Kidney (tissue), 22 donors: ENCODE measurements around the gene DEPDC1. TPM values are rescaled to one million over a fixed set of nuclear protein-coding genes. Genes with fewer than 3 reads are reported as not detected.

Experiments used
- DNase-seq, 5 donors: peaks; one replicate each; pipeline ENCODE4 v3.0.0-alpha.2; 2013 to 2020
- FAIRE-seq: peaks from 2 replicates; lab custom pipeline; 2012; peaks lifted over from hg19 to GRCh38; lab: Jason Lieb, UNC
- H3K27ac ChIP-seq, 2 donors: one replicate each; pipeline ENCODE4 v1.7.0; 2013; ENCODE audit warnings: low read depth in 2 of 2, low read length in 2 of 2, inconsistent platforms in 1 of 2
- H3K27me3 ChIP-seq: one replicate; pipeline ENCODE4 v1.7.1; 2013; ENCODE audit warnings: low read length, inconsistent platforms; ENCODE audit not compliant: control insufficient read depth, insufficient read depth
- H3K36me3 ChIP-seq, 3 donors: one replicate each; pipeline versions ENCODE4 v1.7.0 to v1.7.1; 2013; ENCODE audit warnings: low read length in 3 of 3, control low read depth in 1 of 3, inconsistent platforms in 1 of 3; ENCODE audit not compliant: insufficient read depth in 3 of 3, control insufficient read depth in 2 of 3
- H3K4me1 ChIP-seq, 3 donors: one replicate each; pipeline versions ENCODE4 v1.7.0 to v1.7.1; 2013; ENCODE audit warnings: low read length in 3 of 3, inconsistent platforms in 1 of 3, low read depth in 1 of 3; ENCODE audit not compliant: control insufficient read depth in 2 of 3, insufficient read depth in 2 of 3
- H3K4me3 ChIP-seq, 3 donors: one replicate each; pipeline versions ENCODE4 v1.7.0 to v1.8.1; 2013; ENCODE audit warnings: low read length in 3 of 3, control low read depth in 1 of 3, inconsistent platforms in 1 of 3
- H3K9ac ChIP-seq, 3 donors: one replicate each; pipeline versions ENCODE4 v1.7.0 to v1.7.1; 2013; ENCODE audit warnings: low read length in 3 of 3, control low read depth in 1 of 3, inconsistent platforms in 1 of 3
- H3K9me3 ChIP-seq, 3 donors: one replicate each; pipeline versions ENCODE4 v1.7.0 to v1.7.1; 2013; ENCODE audit warnings: low read length in 3 of 3, control low read depth in 1 of 3, inconsistent platforms in 1 of 3; ENCODE audit not compliant: control insufficient read depth in 2 of 3, insufficient read depth in 1 of 3
- CTCF ChIP-seq: IDR thresholded peaks from 3 replicates; pipeline ENCODE4 v1.5.1; 2012; ENCODE audit warnings: mild to moderate bottlenecking, moderate library complexity, borderline replicate concordance; ENCODE audit not compliant: insufficient read depth; ENCODE audit errors: extremely low read depth
- intact Hi-C: fragments of 100-400 bp; cut with DNase I; formaldehyde crosslinking; loops from one replicate; pipeline ENCODE4 v1.11.1; 2022
- long read RNA-seq, 10 donors: library from polyadenylated mRNA in 1 of 10; unstranded in 1 of 10; transcript quantifications; one replicate each; pipeline ENCODE4 v2.0.0 and lab custom pipeline, GENCODE V29; 2021 to 2026
- polyA plus RNA-seq: library from polyadenylated mRNA; stranded (reverse); fragments of 350-450 nt; fragmentation: Illumina TruSeq; extraction: RNeasy Lipid Tissue Mini Kit (QIAGEN cat#74804); gene quantifications from one replicate; pipeline ENCODE4 v1.2.3, GENCODE V29; 2014; ENCODE audit warnings: low read depth, low replicate concordance; ENCODE audit not compliant: insufficient read depth
- total RNA-seq: library from RNA; stranded (reverse); fragmentation: NEBNext Ultra II Directional; extraction: Animal tissue kit (Norgen Biotek cat#: 25700); gene quantifications from one replicate; pipeline ENCODE4 v1.2.1, GENCODE V29; 2021
- donor health status: control.
- donor health status: control.
- donor health status: control.
- donor health status: control.
- donor health status: control.
- donor health status: DM: yes; HTN: yes; CAD: no.
- donor health status: Normal renal cell carcinoma (clear cell type).

Gene DEPDC1, protein sequence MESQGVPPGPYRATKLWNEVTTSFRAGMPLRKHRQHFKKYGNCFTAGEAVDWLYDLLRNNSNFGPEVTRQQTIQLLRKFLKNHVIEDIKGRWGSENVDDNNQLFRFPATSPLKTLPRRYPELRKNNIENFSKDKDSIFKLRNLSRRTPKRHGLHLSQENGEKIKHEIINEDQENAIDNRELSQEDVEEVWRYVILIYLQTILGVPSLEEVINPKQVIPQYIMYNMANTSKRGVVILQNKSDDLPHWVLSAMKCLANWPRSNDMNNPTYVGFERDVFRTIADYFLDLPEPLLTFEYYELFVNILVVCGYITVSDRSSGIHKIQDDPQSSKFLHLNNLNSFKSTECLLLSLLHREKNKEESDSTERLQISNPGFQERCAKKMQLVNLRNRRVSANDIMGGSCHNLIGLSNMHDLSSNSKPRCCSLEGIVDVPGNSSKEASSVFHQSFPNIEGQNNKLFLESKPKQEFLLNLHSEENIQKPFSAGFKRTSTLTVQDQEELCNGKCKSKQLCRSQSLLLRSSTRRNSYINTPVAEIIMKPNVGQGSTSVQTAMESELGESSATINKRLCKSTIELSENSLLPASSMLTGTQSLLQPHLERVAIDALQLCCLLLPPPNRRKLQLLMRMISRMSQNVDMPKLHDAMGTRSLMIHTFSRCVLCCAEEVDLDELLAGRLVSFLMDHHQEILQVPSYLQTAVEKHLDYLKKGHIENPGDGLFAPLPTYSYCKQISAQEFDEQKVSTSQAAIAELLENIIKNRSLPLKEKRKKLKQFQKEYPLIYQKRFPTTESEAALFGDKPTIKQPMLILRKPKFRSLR
- total RNA-seq (0.63 TPM), polyA plus RNA-seq (not detected)
- long read RNA-seq, donor 1, result 0 reads
- long read RNA-seq, donor 2, full-length matches to known transcripts, result 1 of 1 reads
- long read RNA-seq, donor 2, partial matches to known transcripts, result 0 of 1 reads
- long read RNA-seq, donor 2, other reads (novel, unspliced or antisense), result 0 of 1 reads
- long read RNA-seq, donor 3, result 0 reads
- long read RNA-seq, donor 4, full-length matches to known transcripts, result 2 of 2 reads
- long read RNA-seq, donor 4, partial matches to known transcripts, result 0 of 2 reads
- long read RNA-seq, donor 4, other reads (novel, unspliced or antisense), result 0 of 2 reads
- long read RNA-seq, donor 5, result 0 reads
- long read RNA-seq, donor 6, full-length matches to known transcripts, result 2 of 2 reads
- long read RNA-seq, donor 6, partial matches to known transcripts, result 0 of 2 reads
- long read RNA-seq, donor 6, other reads (novel, unspliced or antisense), result 0 of 2 reads
- long read RNA-seq, donor 7, result 0 reads
- long read RNA-seq, donor 8, result 0 reads
- long read RNA-seq, donor 9, full-length matches to known transcripts, result 1 of 1 reads
- long read RNA-seq, donor 9, partial matches to known transcripts, result 0 of 1 reads
- long read RNA-seq, donor 9, other reads (novel, unspliced or antisense), result 0 of 1 reads
- long read RNA-seq, donor 10, full-length matches to known transcripts, result 1 of 1 reads
- long read RNA-seq, donor 10, partial matches to known transcripts, result 0 of 1 reads
- long read RNA-seq, donor 10, other reads (novel, unspliced or antisense), result 0 of 1 reads

- H3K9ac ChIP-seq, result peak within 1 kb of the TSS; percentile 46 to 67 (median 53)
- no peak for TF ChIP-seq CTCF
- no peaks in the 10 kb centered on the region for H3K9me3 ChIP-seq
- no peak within 1 kb of the TSS for H3K27ac ChIP-seq
- intact Hi-C loops, result no loop called here
- no peaks in the 10 kb centered on the region for H3K36me3 ChIP-seq
- FAIRE-seq (no peak), DNase-seq (peak; percentile 97 to 98 (median 98))
- H3K27me3 ChIP-seq, result no peaks in the 10 kb centered on the region
- H3K4me1 ChIP-seq, result peaks cover 0 to 8% (median 5%) of the 10 kb centered on the region in 3 donors
- peak within 1 kb of the TSS; percentile 83 to 88 (median 84) for H3K4me3 ChIP-seq
Measured at GRCh38 chr1:68496680-68497357, at the start of gene DEPDC1. Gene DEPDC1, minus strand, starts transcription at chr1:68497082. Its CDS starts 83 bp downstream, at chr1:68496999.

- no peak overlapping the region for H3K4me3 ChIP-seq
- H3K27me3 ChIP-seq, result no peaks in the 10 kb centered on the region
- intact Hi-C loops, result no loop called here
- no peak overlapping the region for H3K9ac ChIP-seq
- no peak for TF ChIP-seq CTCF
- no peaks in the 10 kb centered on the region for H3K4me1 ChIP-seq
- H3K9me3 ChIP-seq, result peaks cover 0 to 3% (median 3%) of the 10 kb centered on the region in 3 donors
- DNase-seq (no peak), FAIRE-seq (no peak)
- no peaks in the 10 kb centered on the region for H3K36me3 ChIP-seq
- no peak overlapping the region for H3K27ac ChIP-seq
Measured at GRCh38 chr1:68544651-68545050, 47.8 kb upstream of the DEPDC1 start.

DNA sequence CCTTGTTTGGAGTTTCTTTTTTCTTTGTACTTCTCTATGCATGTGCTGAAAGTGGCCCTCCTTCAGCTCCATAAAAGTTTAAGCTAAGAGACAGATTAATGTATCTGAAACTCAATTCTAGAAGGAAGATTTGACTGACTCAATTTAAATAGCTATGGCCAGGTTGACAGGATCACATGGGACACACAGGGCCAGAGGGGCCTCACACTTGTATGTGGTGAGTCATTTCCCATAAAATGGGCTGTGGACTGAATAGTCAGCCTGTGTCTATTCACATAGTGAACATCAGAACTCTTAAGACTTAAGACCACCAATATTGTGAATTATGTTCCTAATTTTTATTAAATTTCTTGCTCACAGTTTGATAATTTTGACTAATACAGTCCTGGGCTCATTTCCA, 45.7 kb upstream of the DEPDC1 start:
- Histone ChIP-seq H3K36me3 (no peaks in the 10 kb centered on the region), H3K9me3 (no peaks in the 10 kb centered on the region), H3K27ac (no peak overlapping the region), H3K27me3 (no peaks in the 10 kb centered on the region), H3K4me3 (no peak overlapping the region), H3K9ac (no peak overlapping the region), H3K4me1 (no peaks in the 10 kb centered on the region)
- FAIRE-seq (no peak), DNase-seq (peak in 1 of 5 donors; percentile 18)
- intact Hi-C loops, result no loop called here
- no peak for TF ChIP-seq CTCF
